ENCODE results near the gene BCDIN3D. TPM values are rescaled to one million over a fixed set of nuclear protein-coding genes. Genes with fewer than 3 reads are reported as not detected.

The BCDIN3D gene
- total RNA-seq, 1 donor, result 5.4 TPM

DNA sequence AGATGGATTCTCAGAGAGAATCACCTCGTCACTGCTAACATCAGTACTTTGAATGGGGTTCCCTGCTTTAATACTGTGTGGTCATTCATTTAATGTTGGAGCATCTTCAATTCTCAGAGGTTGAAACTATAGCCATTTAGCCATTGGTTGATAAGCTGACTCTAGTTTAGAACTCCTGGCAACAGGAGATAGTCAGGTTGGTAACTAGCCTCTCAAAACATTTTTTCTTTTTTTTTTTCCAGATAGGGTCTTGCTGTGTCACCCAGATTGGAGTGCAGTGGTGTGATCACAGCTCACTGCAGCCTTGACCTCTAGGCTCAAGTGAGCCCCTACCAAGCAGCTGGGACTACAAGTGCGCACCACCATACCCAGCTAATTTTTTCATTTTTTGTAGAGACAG lies 11.2 kb downstream of the BCDIN3D start:
- no peak for DNase-seq (ENCODE audit: insufficient read length, low spot score, missing footprints)
- Histone ChIP-seq H4K20me1 (ENCODE audit: insufficient read depth, low read length) (peaks cover 7% of the 10 kb centered on the region), H3K4me1 (ENCODE audit: insufficient read depth, low read length) (peaks cover 19% of the 10 kb centered on the region), H3K4me2 (ENCODE audit: insufficient read depth, low read length) (no peak overlapping the region), H3K36me3 (ENCODE audit: insufficient read depth, low read length) (no peaks in the 10 kb centered on the region), H3K27ac (ENCODE audit: low read depth, low read length) (no peak overlapping the region), H3K79me2 (ENCODE audit: insufficient read depth, low read length) (peaks cover 11% of the 10 kb centered on the region), H3K27me3 (ENCODE audit: insufficient read depth, low read length) (no peaks in the 10 kb centered on the region), H3K4me3 (ENCODE audit: insufficient read depth, low read length) (no peak overlapping the region), H2AFZ (ENCODE audit: low read length) (no peak overlapping the region), H3K9me3 (ENCODE audit: low read depth, low read length) (no peaks in the 10 kb centered on the region)
- TF ChIP-seq, protein P1, sequence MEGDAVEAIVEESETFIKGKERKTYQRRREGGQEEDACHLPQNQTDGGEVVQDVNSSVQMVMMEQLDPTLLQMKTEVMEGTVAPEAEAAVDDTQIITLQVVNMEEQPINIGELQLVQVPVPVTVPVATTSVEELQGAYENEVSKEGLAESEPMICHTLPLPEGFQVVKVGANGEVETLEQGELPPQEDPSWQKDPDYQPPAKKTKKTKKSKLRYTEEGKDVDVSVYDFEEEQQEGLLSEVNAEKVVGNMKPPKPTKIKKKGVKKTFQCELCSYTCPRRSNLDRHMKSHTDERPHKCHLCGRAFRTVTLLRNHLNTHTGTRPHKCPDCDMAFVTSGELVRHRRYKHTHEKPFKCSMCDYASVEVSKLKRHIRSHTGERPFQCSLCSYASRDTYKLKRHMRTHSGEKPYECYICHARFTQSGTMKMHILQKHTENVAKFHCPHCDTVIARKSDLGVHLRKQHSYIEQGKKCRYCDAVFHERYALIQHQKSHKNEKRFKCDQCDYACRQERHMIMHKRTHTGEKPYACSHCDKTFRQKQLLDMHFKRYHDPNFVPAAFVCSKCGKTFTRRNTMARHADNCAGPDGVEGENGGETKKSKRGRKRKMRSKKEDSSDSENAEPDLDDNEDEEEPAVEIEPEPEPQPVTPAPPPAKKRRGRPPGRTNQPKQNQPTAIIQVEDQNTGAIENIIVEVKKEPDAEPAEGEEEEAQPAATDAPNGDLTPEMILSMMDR (IDR thresholded peaks at IDR 0.05; ENCODE audit: extremely low read depth, low read depth, low read length), result no peak

DNA sequence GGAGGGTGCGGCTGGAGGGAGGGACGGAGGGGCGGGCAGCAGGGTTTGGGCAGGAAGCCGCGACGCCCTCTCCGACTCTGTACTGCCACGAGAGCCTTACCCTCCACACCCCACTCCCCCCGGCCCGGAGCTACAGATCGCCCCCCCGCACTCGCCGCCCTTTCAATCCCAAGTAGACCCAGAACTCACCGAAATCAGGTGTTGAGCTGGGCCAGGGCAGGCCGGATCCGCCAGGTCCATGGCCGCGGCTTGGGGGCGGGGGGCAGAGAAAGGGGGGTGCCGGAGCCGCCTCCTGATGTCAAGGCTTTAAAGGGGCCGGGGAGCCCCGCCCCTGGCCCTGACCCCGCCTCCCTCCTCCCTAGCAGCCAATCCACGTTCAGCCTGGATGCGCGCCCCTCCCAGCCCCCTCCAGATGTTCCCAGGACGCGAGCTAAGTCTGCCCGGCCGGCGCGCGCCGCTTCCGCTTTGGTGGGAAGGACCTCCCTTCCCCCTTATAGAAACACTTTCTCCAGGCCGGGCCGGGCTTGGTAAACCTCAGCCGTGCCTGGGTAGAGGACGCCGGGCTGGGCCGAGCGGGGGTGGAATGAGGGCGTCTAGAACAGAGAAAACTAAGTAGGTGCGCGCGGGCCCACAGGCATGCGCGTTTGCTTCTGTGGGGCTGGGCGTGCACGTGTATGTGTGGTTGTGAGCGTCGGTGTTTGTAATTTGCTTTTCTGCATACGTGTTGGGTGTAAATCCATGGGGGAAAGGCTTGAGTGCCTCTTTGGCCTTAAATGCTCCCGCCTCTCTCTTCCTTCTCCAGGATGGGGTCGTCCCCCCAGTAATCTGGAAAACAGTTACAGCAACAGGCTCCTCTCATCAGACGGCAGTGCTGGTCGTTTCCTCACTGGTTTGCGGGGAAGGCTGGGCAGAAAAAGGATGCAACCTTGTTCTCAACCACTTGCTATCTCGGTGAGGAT lies 14.5 kb downstream of the BCDIN3D start, which contains the start of gene NCKAP5L:
TSS of gene NCKAP5L (minus strand) at position 281 of the 959 bp plus-strand sequence. CDS start 24,369 bp downstream, outside the sequence.
- H4K20me1 ChIP-seq (ENCODE audit: insufficient read depth, low read length), result peaks cover 37% of the 10 kb centered on the region
- no peaks in the 10 kb centered on the region for H3K9me3 ChIP-seq (ENCODE audit: low read depth, low read length)
- peak within 1 kb of the TSS; percentile 82 for H3K27ac ChIP-seq (ENCODE audit: low read depth, low read length)
- peaks cover 44% of the 10 kb centered on the region for H3K79me2 ChIP-seq (ENCODE audit: insufficient read depth, low read length)
- H3K4me2 ChIP-seq (ENCODE audit: insufficient read depth, low read length), result peak within 1 kb of the TSS; percentile 95
- DNase-seq (ENCODE audit: insufficient read length, low spot score, missing footprints), result peak; percentile 98
- H3K4me1 ChIP-seq (ENCODE audit: insufficient read depth, low read length), result peaks cover 46% of the 10 kb centered on the region
- TF ChIP-seq, protein P1 (IDR thresholded peaks at IDR 0.05; ENCODE audit: extremely low read depth, low read depth, low read length), result no peak
- H3K27me3 ChIP-seq (ENCODE audit: insufficient read depth, low read length), result no peaks in the 10 kb centered on the region
- H2AFZ ChIP-seq (ENCODE audit: low read length), result peak within 1 kb of the TSS; percentile 96
- peak within 1 kb of the TSS; percentile 91 for H3K4me3 ChIP-seq (ENCODE audit: insufficient read depth, low read length)
- H3K36me3 ChIP-seq (ENCODE audit: insufficient read depth, low read length), result peaks cover 4% of the 10 kb centered on the region

DNA sequence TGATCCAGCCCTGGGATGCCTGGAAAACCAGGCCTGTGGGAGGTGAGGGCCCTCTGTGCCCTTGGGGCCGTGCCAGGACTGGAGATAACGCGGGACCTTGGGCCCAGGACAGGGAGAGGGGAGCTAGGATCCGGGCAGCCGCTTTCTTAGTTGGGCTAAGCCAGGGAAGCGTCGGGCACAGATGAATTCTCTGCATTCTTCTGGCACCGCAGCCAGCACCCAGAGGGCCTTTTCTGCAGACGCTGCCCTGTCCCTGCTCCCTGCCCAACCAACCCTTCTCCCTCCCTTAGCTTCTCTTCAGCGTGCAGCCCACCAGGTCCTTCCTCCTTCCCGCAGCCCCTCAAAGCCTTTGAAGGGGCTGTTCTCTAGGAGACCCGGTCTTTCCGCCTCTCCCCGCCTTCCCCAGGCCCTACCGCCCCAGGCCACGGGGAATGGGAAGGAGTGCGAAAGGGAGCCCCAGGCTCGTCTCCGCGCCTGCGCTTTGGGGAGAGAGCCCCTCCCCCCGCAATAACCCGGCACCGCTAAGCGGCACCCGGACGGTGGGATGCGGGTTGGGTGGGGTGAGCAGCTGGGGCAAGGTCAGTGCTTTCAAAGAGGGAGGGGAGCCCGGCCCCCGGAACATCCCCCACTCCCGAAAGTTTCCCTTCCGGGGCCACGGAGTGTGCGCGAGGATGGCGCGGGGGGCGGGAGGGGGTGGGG lies 15.4 kb downstream of the BCDIN3D start:
- no peaks in the 10 kb centered on the region for H3K27me3 ChIP-seq (ENCODE audit: insufficient read depth, low read length)
- H3K79me2 ChIP-seq (ENCODE audit: insufficient read depth, low read length), result peaks cover 53% of the 10 kb centered on the region
- H3K4me3 ChIP-seq (ENCODE audit: insufficient read depth, low read length), result peak overlapping the region; percentile 91
- H3K27ac ChIP-seq (ENCODE audit: low read depth, low read length), result peak overlapping the region; percentile 82
- peak overlapping the region; percentile 53 for H2AFZ ChIP-seq (ENCODE audit: low read length)
- H3K4me2 ChIP-seq (ENCODE audit: insufficient read depth, low read length), result peak overlapping the region; percentile 85
- H3K36me3 ChIP-seq (ENCODE audit: insufficient read depth, low read length), result peaks cover 8% of the 10 kb centered on the region
- peaks cover 45% of the 10 kb centered on the region for H3K4me1 ChIP-seq (ENCODE audit: insufficient read depth, low read length)
- DNase-seq (ENCODE audit: insufficient read length, low spot score, missing footprints), result peak; percentile 89
- peaks cover 44% of the 10 kb centered on the region for H4K20me1 ChIP-seq (ENCODE audit: insufficient read depth, low read length)
- TF ChIP-seq, protein P1 (IDR thresholded peaks at IDR 0.05; ENCODE audit: extremely low read depth, low read depth, low read length), result no peak
- no peaks in the 10 kb centered on the region for H3K9me3 ChIP-seq (ENCODE audit: low read depth, low read length)

DNA sequence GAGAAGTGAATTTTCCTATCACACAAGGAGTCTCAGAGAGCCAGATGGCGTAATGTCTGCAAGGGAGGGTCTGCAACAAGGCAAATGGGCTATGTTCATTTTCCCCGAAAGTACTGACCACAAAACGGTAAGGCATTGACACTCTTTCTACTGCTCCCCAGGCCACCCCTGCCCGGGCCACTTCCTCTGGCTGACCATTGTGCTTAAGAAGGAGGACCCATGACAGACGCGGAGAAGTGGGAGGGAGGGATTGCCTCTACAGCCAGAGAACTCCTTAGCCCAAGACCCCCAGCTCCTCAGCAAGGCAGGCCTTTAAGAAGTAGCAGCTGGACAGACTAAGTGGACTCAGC lies 15.9 kb downstream of the BCDIN3D start:
- Histone ChIP-seq H3K36me3 (ENCODE audit: insufficient read depth, low read length) (peaks cover 12% of the 10 kb centered on the region), H4K20me1 (ENCODE audit: insufficient read depth, low read length) (peaks cover 49% of the 10 kb centered on the region), H3K4me2 (ENCODE audit: insufficient read depth, low read length) (peak overlapping the region; percentile 85), H3K27me3 (ENCODE audit: insufficient read depth, low read length) (no peaks in the 10 kb centered on the region), H3K27ac (ENCODE audit: low read depth, low read length) (peak overlapping the region; percentile 82), H3K9me3 (ENCODE audit: low read depth, low read length) (no peaks in the 10 kb centered on the region), H2AFZ (ENCODE audit: low read length) (no peak overlapping the region), H3K79me2 (ENCODE audit: insufficient read depth, low read length) (peaks cover 58% of the 10 kb centered on the region), H3K4me3 (ENCODE audit: insufficient read depth, low read length) (peak overlapping the region; percentile 91), H3K4me1 (ENCODE audit: insufficient read depth, low read length) (peaks cover 43% of the 10 kb centered on the region)
- DNase-seq (ENCODE audit: insufficient read length, low spot score, missing footprints), result no peak
- TF ChIP-seq, protein P1 (IDR thresholded peaks at IDR 0.05; ENCODE audit: extremely low read depth, low read depth, low read length), result no peak
